Measurements from ENCODE around the gene ASXL2.
A peak's percentile ranks its signal among the peaks of the same experiment; 100 is the strongest.

ASXL2 gene

DNA sequence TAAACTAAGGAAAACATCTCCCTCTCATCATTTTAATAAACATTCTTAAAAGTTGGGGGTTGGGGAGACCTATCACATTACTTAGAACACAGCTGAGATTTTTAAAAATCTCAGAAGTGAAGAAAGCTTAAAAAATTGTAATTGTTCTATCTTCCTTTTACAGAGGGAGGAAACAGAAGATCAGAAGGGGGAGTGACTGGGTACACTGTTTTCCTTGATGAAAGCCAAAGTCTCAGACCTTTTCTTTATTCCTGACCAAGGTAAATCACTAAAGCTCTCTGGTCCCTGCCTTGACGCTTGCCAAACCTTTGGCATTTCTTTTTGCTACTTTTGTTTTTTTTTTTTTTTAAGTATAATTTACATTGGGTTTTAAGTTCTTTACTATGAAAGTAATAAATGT is 119.9 kb downstream of the ASXL2 start:
- Histone ChIP-seq H2AFZ (ENCODE audit: low read depth) (no peak overlapping the region), H3K79me2 (ENCODE audit: insufficient read depth, low read depth) (no peaks in the 10 kb centered on the region), H3K4me2 (no peak overlapping the region), H3K27ac (no peak overlapping the region), H3K36me3 (ENCODE audit: insufficient read depth) (no peaks in the 10 kb centered on the region), H3K4me3 (IDR thresholded peaks at IDR 0.05; ENCODE audit: insufficient read depth, low read depth, low read length) (no peak overlapping the region), H3K27me3 (ENCODE audit: insufficient read depth, low read depth) (no peaks in the 10 kb centered on the region), H3K4me1 (ENCODE audit: low read depth, poor library complexity, severe bottlenecking) (no peaks in the 10 kb centered on the region), H4K20me1 (ENCODE audit: insufficient read depth) (no peaks in the 10 kb centered on the region), H3K9ac (no peak overlapping the region)
- TF ChIP-seq, protein P1, sequence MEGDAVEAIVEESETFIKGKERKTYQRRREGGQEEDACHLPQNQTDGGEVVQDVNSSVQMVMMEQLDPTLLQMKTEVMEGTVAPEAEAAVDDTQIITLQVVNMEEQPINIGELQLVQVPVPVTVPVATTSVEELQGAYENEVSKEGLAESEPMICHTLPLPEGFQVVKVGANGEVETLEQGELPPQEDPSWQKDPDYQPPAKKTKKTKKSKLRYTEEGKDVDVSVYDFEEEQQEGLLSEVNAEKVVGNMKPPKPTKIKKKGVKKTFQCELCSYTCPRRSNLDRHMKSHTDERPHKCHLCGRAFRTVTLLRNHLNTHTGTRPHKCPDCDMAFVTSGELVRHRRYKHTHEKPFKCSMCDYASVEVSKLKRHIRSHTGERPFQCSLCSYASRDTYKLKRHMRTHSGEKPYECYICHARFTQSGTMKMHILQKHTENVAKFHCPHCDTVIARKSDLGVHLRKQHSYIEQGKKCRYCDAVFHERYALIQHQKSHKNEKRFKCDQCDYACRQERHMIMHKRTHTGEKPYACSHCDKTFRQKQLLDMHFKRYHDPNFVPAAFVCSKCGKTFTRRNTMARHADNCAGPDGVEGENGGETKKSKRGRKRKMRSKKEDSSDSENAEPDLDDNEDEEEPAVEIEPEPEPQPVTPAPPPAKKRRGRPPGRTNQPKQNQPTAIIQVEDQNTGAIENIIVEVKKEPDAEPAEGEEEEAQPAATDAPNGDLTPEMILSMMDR (conservative IDR thresholded peaks at IDR 0.05; ENCODE audit: low read depth, low read length): no peak

DNA sequence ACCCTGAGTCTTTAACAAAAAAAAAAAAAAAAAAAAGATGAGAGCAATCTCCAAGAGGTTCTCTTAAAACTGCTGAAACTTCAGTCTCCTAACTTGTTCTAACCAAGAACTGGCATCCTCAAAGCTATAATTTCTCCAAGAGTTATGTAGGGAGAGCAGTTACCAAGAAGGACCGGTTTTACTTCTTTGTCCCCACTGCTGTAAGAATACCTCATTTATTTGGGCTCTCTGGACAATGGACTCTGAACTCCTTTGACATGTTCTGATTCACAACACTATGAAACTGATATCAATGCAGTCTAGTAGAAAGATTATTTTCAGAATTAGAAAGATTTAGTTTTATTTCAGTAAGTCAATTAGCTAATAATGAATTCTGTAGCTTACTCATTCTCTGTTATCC is 120.4 kb downstream of the ASXL2 start:
- Histone ChIP-seq H2AFZ (ENCODE audit: low read depth) (no peak overlapping the region), H4K20me1 (ENCODE audit: insufficient read depth) (no peaks in the 10 kb centered on the region), H3K4me1 (ENCODE audit: low read depth, poor library complexity, severe bottlenecking) (no peaks in the 10 kb centered on the region), H3K27me3 (ENCODE audit: insufficient read depth, low read depth) (no peaks in the 10 kb centered on the region), H3K9ac (no peak overlapping the region), H3K79me2 (ENCODE audit: insufficient read depth, low read depth) (no peaks in the 10 kb centered on the region), H3K27ac (no peak overlapping the region), H3K4me2 (no peak overlapping the region), H3K4me3 (IDR thresholded peaks at IDR 0.05; ENCODE audit: insufficient read depth, low read depth, low read length) (no peak overlapping the region), H3K36me3 (ENCODE audit: insufficient read depth) (no peaks in the 10 kb centered on the region)
- TF ChIP-seq, protein P1 (conservative IDR thresholded peaks at IDR 0.05; ENCODE audit: low read depth, low read length): no peak

DNA sequence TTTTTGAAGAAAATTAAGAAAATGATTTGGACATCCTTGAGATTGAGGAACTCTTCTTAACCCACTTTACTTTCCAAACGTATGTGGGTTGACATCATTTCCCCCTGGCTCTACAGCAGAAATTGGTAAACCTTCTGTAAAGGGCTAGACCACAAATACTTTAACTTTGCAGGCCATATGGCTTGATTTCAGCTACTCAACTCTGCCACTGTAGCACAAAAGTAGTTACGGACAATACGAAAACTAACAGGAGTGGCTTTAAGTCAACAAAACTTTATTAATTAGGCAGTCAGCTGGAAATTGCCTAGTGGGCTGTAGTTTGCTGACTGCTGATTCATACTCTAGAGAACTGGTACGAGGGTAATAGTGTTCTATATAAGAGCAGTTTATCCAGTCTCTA is 121.8 kb downstream of the ASXL2 start:
- H3K4me2 ChIP-seq: no peak overlapping the region
- no peaks in the 10 kb centered on the region for H4K20me1 ChIP-seq (ENCODE audit: insufficient read depth)
- H3K4me1 ChIP-seq (ENCODE audit: low read depth, poor library complexity, severe bottlenecking): no peaks in the 10 kb centered on the region
- H3K79me2 ChIP-seq (ENCODE audit: insufficient read depth, low read depth): no peaks in the 10 kb centered on the region
- no peak overlapping the region for H3K9ac ChIP-seq
- H3K4me3 ChIP-seq (IDR thresholded peaks at IDR 0.05; ENCODE audit: insufficient read depth, low read depth, low read length): no peak overlapping the region
- TF ChIP-seq, protein P1 (conservative IDR thresholded peaks at IDR 0.05; ENCODE audit: low read depth, low read length): no peak
- H3K36me3 ChIP-seq (ENCODE audit: insufficient read depth): no peaks in the 10 kb centered on the region
- no peak overlapping the region for H3K27ac ChIP-seq
- no peak overlapping the region for H2AFZ ChIP-seq (ENCODE audit: low read depth)
- no peaks in the 10 kb centered on the region for H3K27me3 ChIP-seq (ENCODE audit: insufficient read depth, low read depth)

DNA sequence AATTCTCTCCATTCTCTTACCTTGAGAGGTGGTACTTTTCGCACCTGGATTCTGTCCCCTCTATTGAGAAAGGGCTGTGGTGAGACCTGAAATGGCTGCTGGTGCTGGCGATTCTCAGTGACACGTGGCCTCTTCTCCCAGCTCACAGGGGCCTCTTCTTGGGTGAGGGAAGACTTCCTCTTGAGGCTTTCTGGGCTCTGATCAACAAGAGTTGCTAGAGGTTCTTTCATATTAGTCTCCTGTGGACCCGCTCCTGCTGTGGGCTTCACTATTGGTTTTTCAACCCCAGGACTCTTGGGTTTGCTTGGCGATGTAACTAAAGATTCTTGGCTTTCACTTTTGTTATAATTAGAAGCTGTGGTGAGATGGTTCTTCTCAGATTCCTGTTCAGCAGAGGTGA is 128.6 kb downstream of the ASXL2 start:
- 0 out of 2 replicates have a peak, but pooled peaks cover 5% of the 10 kb centered on the region for H4K20me1 ChIP-seq (ENCODE audit: insufficient read depth)
- no peaks in the 10 kb centered on the region; the same call in 1 of the 2 replicates for H3K36me3 ChIP-seq (ENCODE audit: insufficient read depth)
- H3K79me2 ChIP-seq (ENCODE audit: insufficient read depth, low read depth): no peaks in the 10 kb centered on the region
- peaks cover 23% of the 10 kb centered on the region for H3K4me1 ChIP-seq (ENCODE audit: low read depth, poor library complexity, severe bottlenecking)
- no peak overlapping the region for H3K9ac ChIP-seq
- H3K27me3 ChIP-seq (ENCODE audit: insufficient read depth, low read depth): no peaks in the 10 kb centered on the region
- H3K27ac ChIP-seq: peak overlapping the region; percentile 21; the same call in 1 of the 2 replicates
- TF ChIP-seq, protein P1 (conservative IDR thresholded peaks at IDR 0.05; ENCODE audit: low read depth, low read length): no peak
- H3K4me2 ChIP-seq: peak overlapping the region; percentile 14; the same call in 1 of the 2 replicates
- no peak overlapping the region for H2AFZ ChIP-seq (ENCODE audit: low read depth)
- H3K4me3 ChIP-seq (IDR thresholded peaks at IDR 0.05; ENCODE audit: insufficient read depth, low read depth, low read length): no peak overlapping the region
